Measurements from ENCODE around the gene BCAT1. TPM values are rescaled to one million over a fixed set of nuclear protein-coding genes. Genes with fewer than 3 reads are reported as not detected.
"Not testable (repeated sequence)": the region's sequence is repeated elsewhere in the genome, so short reads cannot be mapped to it uniquely, and the experiment has no call there.

Gene BCAT1
- total RNA-seq, 2 experiments from 2014 or later, result 53.3 to 55.6 TPM

DNA sequence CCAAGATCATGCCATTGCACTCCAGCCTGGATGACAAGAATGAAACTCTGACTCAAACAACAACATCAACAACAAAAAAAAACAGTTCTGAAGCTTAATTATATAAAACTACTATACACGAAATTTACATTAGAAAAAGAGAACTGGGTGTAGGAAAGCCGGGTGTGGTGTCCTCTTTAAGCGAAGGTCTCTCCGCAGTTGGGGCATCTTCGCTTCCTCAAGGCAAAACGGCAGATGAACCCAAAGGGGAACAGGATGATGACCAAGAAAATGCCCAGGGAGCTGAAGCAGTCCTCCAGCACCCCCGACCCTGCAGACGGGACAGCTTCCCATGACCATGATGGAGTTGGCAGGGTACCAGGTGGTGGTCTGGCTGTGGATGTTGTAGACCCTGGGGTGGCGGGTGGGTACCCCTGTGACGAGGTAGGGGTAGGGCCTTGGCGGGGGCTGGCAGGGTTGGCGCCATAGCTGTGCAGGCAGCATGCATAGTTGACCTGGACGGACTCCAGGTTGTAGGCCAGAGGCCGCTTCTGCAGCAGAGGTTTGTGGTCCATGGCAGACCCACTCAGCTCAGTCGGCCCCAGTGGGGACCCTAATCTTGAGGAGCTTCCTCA lies 18.2 kb upstream of the BCAT1 start:
- Mint-ChIP-seq H3K36me3 (ENCODE audit: low read depth) (no peaks in the 10 kb centered on the region), H3K27ac (no peak overlapping the region), H3K27me3 (no peaks in the 10 kb centered on the region), H3K4me3 (no peak overlapping the region), H3K9me3 (peaks cover 6% of the 10 kb centered on the region), H3K4me1 (ENCODE audit: low read depth) (no peaks in the 10 kb centered on the region)
- ChIA-PET POLR2A (interaction anchor here (1.1 kb wide), 1 partner anchor 143 kb away, joined by 3 read pairs; no protein-coding TSS in a partner anchor), CTCF (no interaction called here)
- intact Hi-C loops (cut with micrococcal nuclease), result no loop called here
- ATAC-seq (no peak), DNase-seq (no peak)
- TF ChIP-seq, protein P1, sequence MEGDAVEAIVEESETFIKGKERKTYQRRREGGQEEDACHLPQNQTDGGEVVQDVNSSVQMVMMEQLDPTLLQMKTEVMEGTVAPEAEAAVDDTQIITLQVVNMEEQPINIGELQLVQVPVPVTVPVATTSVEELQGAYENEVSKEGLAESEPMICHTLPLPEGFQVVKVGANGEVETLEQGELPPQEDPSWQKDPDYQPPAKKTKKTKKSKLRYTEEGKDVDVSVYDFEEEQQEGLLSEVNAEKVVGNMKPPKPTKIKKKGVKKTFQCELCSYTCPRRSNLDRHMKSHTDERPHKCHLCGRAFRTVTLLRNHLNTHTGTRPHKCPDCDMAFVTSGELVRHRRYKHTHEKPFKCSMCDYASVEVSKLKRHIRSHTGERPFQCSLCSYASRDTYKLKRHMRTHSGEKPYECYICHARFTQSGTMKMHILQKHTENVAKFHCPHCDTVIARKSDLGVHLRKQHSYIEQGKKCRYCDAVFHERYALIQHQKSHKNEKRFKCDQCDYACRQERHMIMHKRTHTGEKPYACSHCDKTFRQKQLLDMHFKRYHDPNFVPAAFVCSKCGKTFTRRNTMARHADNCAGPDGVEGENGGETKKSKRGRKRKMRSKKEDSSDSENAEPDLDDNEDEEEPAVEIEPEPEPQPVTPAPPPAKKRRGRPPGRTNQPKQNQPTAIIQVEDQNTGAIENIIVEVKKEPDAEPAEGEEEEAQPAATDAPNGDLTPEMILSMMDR (IDR thresholded peaks at IDR 0.05), result no peak

DNA sequence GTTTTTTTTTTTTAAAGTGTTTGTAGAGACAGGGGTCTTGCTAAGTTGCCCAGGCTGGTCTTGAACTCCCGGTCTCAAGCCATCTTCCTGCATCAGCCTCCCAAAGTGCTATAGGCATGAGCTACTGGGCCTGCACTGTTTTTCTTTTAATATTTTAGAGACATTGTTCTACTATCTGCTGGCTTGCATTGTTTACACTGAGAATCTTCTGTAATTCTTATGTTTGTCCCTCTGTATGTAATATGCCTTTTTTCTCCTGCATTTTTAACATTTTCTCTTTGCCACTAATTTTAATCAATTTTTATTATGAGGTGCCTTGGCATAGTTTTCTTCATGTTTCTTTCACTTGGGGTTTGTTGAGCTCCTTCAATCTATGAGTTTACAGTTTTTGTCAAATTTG lies 15.4 kb upstream of the BCAT1 start:
- Mint-ChIP-seq H3K36me3 (ENCODE audit: low read depth) (no peaks in the 10 kb centered on the region), H3K4me3 (no peak overlapping the region), H3K4me1 (ENCODE audit: low read depth) (peaks cover 10% of the 10 kb centered on the region), H3K27me3 (no peaks in the 10 kb centered on the region), H3K9me3 (peaks cover 8% of the 10 kb centered on the region), H3K27ac (no peak overlapping the region)
- TF ChIP-seq, protein P1 (IDR thresholded peaks at IDR 0.05), result no peak
- no peak for ATAC-seq
- CTCF ChIA-PET, result interaction anchor here (1.1 kb wide), 1 partner anchor 191 kb away, joined by 4 read pairs; no protein-coding TSS in a partner anchor
- no peak for DNase-seq
- intact Hi-C loops (cut with micrococcal nuclease), result no loop called here
- POLR2A ChIA-PET, result no interaction called here

DNA sequence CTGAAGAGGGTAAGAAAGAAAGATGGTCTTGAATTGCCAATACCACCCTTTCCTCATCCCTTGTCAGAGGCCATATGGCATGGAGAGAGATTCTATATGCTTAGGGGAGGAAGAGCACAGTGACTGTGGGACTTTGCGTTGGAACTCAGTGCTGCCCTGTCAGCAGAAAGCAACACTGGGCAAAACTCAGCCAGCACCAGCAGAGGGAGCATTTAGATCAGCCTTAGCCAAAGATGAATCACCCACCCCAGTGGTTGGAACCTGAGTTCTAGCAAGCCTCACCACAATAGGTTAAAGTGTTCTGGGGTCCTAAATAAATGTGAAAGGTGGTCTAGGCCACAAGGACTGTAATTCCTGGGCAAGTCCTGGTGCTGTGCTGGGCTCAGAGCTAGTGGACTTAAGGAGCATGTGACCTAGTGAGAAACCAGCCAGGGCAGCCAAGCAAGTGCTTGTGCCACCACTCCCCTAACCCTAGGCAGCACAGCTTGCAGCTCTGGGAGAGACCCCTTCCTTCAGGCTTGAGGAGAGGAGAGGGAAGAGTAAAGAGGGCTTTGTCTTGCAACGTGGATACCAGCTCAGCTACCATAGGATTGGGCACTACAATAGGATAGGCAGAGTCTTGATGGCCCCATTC lies 11.4 kb upstream of the BCAT1 start:
- ATAC-seq (peak; percentile 91), DNase-seq (peak; percentile 79)
- POLR2A ChIA-PET, result no interaction called here
- H3K36me3 Mint-ChIP-seq (ENCODE audit: low read depth), result no peaks in the 10 kb centered on the region
- no peak overlapping the region for H3K4me3 Mint-ChIP-seq
- peaks cover 8% of the 10 kb centered on the region for H3K9me3 Mint-ChIP-seq
- H3K4me1 Mint-ChIP-seq (ENCODE audit: low read depth), result peaks cover 20% of the 10 kb centered on the region
- H3K27ac Mint-ChIP-seq, result no peak overlapping the region
- CTCF ChIA-PET, result interaction anchor here (0.9 to 1.1 kb wide), 2 partner anchors 14 to 45 kb away, joined by 3 to 6 read pairs; no protein-coding TSS in a partner anchor
- intact Hi-C loops (cut with micrococcal nuclease), result no loop called here
- TF ChIP-seq, protein P1 (IDR thresholded peaks at IDR 0.05), result peak; percentile 69
- H3K27me3 Mint-ChIP-seq, result peaks cover 4% of the 10 kb centered on the region

DNA sequence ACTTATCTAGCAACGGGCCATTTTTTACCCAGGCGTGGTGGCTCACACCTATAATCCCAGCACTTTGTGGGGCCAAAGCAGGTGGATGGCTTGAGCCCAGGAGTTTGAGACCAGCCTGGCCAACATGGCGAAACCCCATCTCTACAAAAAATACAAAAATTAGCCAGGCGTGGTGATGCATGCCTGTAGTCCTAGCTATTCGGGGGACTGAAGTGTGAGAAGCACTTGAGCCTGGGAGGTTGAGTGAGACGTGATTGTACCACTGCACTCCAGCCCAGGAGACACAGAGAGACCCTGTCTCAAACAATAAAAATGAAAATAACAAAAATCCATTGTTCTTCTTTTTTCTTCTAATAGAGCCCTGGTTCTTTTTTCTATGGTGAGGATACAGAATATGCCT lies 7.5 kb upstream of the BCAT1 start:
- CTCF ChIA-PET, result interaction anchor here (1.0 to 1.1 kb wide), 2 partner anchors 121 to 175 kb away, joined by 3 read pairs; no protein-coding TSS in a partner anchor
- intact Hi-C loops (cut with micrococcal nuclease); H3K4me3 Mint-ChIP-seq; DNase-seq; H3K27ac Mint-ChIP-seq; POLR2A ChIA-PET; H3K9me3 Mint-ChIP-seq; ATAC-seq; H3K36me3 Mint-ChIP-seq (ENCODE audit: low read depth): not testable (repeated sequence)
- peaks cover 19% of the 10 kb centered on the region for H3K27me3 Mint-ChIP-seq
- H3K4me1 Mint-ChIP-seq (ENCODE audit: low read depth), result peaks cover 27% of the 10 kb centered on the region

DNA sequence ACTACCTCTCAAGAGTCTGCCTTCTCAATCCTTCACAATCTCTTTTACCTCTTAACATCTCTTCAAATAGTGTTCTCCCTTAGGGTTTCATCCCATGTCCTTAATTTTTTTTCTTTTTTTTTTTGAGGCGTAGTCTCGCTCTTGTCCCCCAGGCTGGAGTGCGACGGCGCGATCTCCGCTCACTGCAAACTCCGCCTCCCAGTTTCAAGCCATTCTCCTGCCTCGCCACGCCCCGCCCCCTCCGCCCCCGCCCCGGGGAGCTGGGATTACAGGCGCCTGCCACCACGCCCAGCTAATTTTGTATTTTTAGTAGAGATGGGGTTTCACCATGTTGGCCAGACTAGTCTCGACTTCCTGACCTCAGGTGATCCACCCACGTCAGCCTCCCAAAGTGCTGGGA lies 7.0 kb upstream of the BCAT1 start:
- intact Hi-C loops (cut with micrococcal nuclease), result no loop called here
- Mint-ChIP-seq H3K27ac (no peak overlapping the region), H3K9me3 (no peaks in the 10 kb centered on the region), H3K4me1 (ENCODE audit: low read depth) (peaks cover 28% of the 10 kb centered on the region), H3K36me3 (ENCODE audit: low read depth) (no peaks in the 10 kb centered on the region), H3K4me3 (no peak overlapping the region), H3K27me3 (peaks cover 21% of the 10 kb centered on the region)
- TF ChIP-seq, protein P1 (IDR thresholded peaks at IDR 0.05), result no peak
- POLR2A ChIA-PET, result no interaction called here
- CTCF ChIA-PET, result no interaction called here
- ATAC-seq (no peak), DNase-seq (no peak)
